Spleen (tissue), 11 donors: ENCODE measurements around the gene LGALS1. TPM values are rescaled to one million over a fixed set of nuclear protein-coding genes. Genes with fewer than 3 reads are reported as not detected.

ENCODE experiments used
- DNase-seq: peaks from one replicate; pipeline ENCODE4 v3.0.0-alpha.2; 2020
- H3K27ac ChIP-seq, 8 donors: fragments of 200-600 bp; sonication (generic) in 7 of 8; 1 replicate in 4 of 8; 2 replicates in 4 of 8; pipeline versions ENCODE4 v1.5.0 to v1.8.0; 2016 to 2021; ENCODE audit warnings: inconsistent platforms in 4 of 8, mild to moderate bottlenecking in 4 of 8, moderate library complexity in 1 of 8
- H3K27me3 ChIP-seq, 7 donors: fragments of 200-600 bp; sonication (generic) in 6 of 7; replicated peaks in 1 of 7; 1 replicate in 4 of 7; 2 replicates in 3 of 7; pipeline versions ENCODE4 v1.5.0 to v1.8.0; 2016 to 2021; ENCODE audit warnings: inconsistent platforms in 3 of 7, mild to moderate bottlenecking in 1 of 7
- H3K36me3 ChIP-seq, 6 donors: fragments of 200-600 bp; sonication (generic) in 5 of 6; 1 replicate in 4 of 6; 2 replicates in 2 of 6; pipeline versions ENCODE4 v1.5.0 to v1.8.0; 2016 to 2021; ENCODE audit warnings: inconsistent platforms in 2 of 6
- H3K4me1 ChIP-seq, 6 donors: fragments of 200-600 bp; sonication (generic) in 5 of 6; 1 replicate in 3 of 6; 2 replicates in 3 of 6; pipeline versions ENCODE4 v1.5.0 to v1.8.0; 2016 to 2021; ENCODE audit warnings: inconsistent platforms in 3 of 6
- H3K4me3 ChIP-seq, 8 donors: fragments of 200-600 bp; sonication (generic) in 7 of 8; 1 replicate in 4 of 8; 2 replicates in 4 of 8; pipeline versions ENCODE4 v1.5.0 to v1.8.0; 2016 to 2021; ENCODE audit warnings: inconsistent platforms in 4 of 8, mild to moderate bottlenecking in 4 of 8, moderate library complexity in 2 of 8
- H3K9me3 ChIP-seq, 8 donors: fragments of 200-600 bp; sonication (generic) in 7 of 8; 1 replicate in 4 of 8; 2 replicates in 4 of 8; pipeline versions ENCODE4 v1.5.0 to v1.8.0; 2016 to 2021; ENCODE audit warnings: inconsistent platforms in 4 of 8
- POLR2A ChIP-seq, 3 donors: fragments of 450-650 bp; IDR thresholded peaks; one replicate each; pipeline ENCODE4 v1.5.1; 2017; ENCODE audit warnings: antibody characterized with exemption in 3 of 3, mild to moderate bottlenecking in 1 of 3
- POLR2AphosphoS5 ChIP-seq, 3 donors: sonication (generic); formaldehyde crosslinking; IDR thresholded peaks; one replicate each; pipeline ENCODE4 v1.5.1; 2017; ENCODE audit warnings: antibody characterized with exemption in 3 of 3
- WGBS, 5 donors: extraction: QIAGEN DNeasy Blood & Tissue Kit in 3 of 5; methylation state at CpG; one replicate each; pipeline versions ENCODE4 v1.1.5 to v1.1.7; 2013 to 2018; 5-methylcytosine and 5-hydroxymethylcytosine counted together
- intact Hi-C: fragments of 100-400 bp; cut with DNase I; formaldehyde crosslinking; loops from one replicate; pipeline ENCODE4 v1.15.0; 2023; ENCODE audit warnings: low total_unique reads
- polyA plus RNA-seq, 3 donors: library from polyadenylated mRNA; stranded (reverse); fragments of 200-250 nt; gene quantifications; one replicate each; pipeline ENCODE4 v1.2.1, GENCODE V29; 2013
- total RNA-seq, 7 donors: library from RNA; depleted of rRNA in 3 of 7; stranded (reverse); fragments of >200 nt in 3 of 7; fragmentation: NEBNext Ultra II Directional in 4 of 7; extraction: Animal tissue kit (Norgen Biotek cat#: 25700) in 4 of 7; gene quantifications; one replicate each; pipeline versions ENCODE4 v1.1.0 to v1.2.1, GENCODE V29; 2016 to 2021
- TF ChIP-seq, protein P1 (sequence below), 11 experiments: fragments of 200-600 bp in 7 of 11; fragments of 450-650 bp in 4 of 11; sonication (generic) in 4 of 11; IDR thresholded peaks in 8 of 11; conservative IDR thresholded peaks in 3 of 11; 1 replicate in 7 of 11; 2 replicates in 4 of 11; pipeline versions ENCODE4 v1.4.0 to v1.8.0; 2016 to 2021; ENCODE audit warnings: antibody characterized with exemption in 11 of 11, inconsistent platforms in 4 of 11, mild to moderate bottlenecking in 1 of 11
- donor health status: healthy with polysubstance abuse.
- donor health status: DM: no; HTN: no; CAD: no; lungs with moderate emphysema.
- donor health status: DM: no; HTN: no; CAD: no.
- donor health status: Bipolar disorder and iron deficiency.
- donor health status: healthy.
- donor health status: DM: no; HTN: no; CAD: no.
- donor health status: DM: yes; HTN: yes; CAD: no.

Gene LGALS1
- total and polyA plus RNA-seq, 10 donors: 158 to 544 (median 394) TPM

DNA sequence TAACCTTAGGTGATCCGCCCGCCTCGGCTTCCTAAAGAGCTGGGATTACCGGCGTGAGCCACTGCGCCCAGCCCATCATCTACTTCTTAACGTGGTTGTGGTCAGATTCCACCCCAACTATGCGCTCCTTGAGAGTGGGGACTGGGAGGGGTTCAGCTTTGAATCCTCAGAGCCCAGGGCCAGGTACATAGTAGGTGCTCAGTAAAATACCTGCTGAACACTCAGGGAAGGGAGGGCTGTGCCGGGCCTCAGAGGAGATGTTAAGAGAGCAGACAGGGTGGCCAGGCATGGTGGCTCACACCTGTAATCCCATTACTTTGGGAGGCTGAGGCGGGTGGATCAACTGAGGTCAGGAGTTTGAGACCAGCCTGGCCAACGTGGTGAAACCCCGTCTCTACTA lies 1.2 kb upstream of the LGALS1 start:
- no peak overlapping the region for H3K4me3 ChIP-seq
- H3K36me3 ChIP-seq: peaks cover 0 to 16% (median 0%) of the 10 kb centered on the region in 6 donors
- H3K27me3 ChIP-seq: no peaks in the 10 kb centered on the region
- 71 to 83% (median 80%) methylated on average over 12 of the region's 12 CpGs for WGBS, 5 donors
- no peaks in the 10 kb centered on the region for H3K9me3 ChIP-seq
- intact Hi-C loops: no loop called here
- H3K4me1 ChIP-seq: peaks cover 28 to 75% (median 63%) of the 10 kb centered on the region in 6 donors
- TF ChIP-seq, protein P1, sequence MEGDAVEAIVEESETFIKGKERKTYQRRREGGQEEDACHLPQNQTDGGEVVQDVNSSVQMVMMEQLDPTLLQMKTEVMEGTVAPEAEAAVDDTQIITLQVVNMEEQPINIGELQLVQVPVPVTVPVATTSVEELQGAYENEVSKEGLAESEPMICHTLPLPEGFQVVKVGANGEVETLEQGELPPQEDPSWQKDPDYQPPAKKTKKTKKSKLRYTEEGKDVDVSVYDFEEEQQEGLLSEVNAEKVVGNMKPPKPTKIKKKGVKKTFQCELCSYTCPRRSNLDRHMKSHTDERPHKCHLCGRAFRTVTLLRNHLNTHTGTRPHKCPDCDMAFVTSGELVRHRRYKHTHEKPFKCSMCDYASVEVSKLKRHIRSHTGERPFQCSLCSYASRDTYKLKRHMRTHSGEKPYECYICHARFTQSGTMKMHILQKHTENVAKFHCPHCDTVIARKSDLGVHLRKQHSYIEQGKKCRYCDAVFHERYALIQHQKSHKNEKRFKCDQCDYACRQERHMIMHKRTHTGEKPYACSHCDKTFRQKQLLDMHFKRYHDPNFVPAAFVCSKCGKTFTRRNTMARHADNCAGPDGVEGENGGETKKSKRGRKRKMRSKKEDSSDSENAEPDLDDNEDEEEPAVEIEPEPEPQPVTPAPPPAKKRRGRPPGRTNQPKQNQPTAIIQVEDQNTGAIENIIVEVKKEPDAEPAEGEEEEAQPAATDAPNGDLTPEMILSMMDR (IDR thresholded peaks at IDR 0.05 in 8 of 11, conservative IDR thresholded peaks at IDR 0.05 in 3 of 11): no peak
- TF ChIP-seq POLR2AphosphoS5 (IDR thresholded peaks at IDR 0.05): no peak
- no peak for TF ChIP-seq POLR2A (IDR thresholded peaks at IDR 0.05)
- DNase-seq: no peak
- H3K27ac ChIP-seq: peak overlapping the region in 7 of 8 donors; percentile 92 to 99 (median 96)

DNA sequence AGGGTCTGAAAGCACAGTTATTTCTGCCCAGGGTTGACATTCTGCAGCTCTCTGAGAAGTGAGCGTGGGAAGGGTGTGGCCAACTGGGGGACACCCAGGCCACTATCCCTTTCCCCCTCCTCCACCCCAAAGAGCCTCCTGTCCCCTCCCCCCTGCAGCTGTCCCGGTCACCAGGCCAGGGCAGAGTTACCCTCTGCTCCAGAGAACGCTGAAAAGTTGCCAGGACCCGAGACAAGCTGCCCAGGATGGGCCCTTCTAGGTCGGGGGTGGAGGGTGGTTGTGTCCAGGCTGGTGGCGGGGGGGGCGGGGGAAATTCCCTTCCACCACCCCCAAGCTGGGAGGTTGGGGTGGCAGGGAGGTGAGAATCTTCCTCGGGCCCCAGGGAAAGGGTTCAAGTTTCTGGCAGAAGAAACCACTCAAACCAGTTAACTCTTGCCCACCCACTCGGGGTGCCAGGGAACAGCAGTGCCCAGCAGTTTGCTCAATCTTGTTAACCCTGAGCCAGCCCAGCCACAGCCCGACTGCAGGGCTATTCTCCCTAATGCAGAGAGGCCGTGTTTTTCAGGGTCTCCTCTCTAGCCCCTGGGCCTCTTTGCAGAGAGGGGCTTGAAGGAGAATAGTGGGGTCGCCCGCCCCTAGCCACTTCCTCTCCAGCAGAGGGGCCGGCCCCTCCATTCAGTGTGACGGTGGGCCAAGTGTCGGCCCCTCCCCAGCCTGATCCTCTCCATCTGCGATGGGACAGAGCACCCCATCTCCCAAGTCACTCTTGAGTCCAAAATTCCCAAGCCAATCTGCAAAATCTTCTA lies 697 bp downstream of the LGALS1 start:
- Histone ChIP-seq H3K9me3 (no peaks in the 10 kb centered on the region), H3K27me3 (no peaks in the 10 kb centered on the region), H3K4me3 (peak overlapping the region; percentile 47 to 87 (median 62)), H3K36me3 (peaks cover 0 to 25% (median 2%) of the 10 kb centered on the region in 6 donors), H3K4me1 (peaks cover 28 to 82% (median 66%) of the 10 kb centered on the region in 6 donors), H3K27ac (peak overlapping the region; percentile 92 to 99 (median 96))
- WGBS, 5 donors: 6 to 18% (median 7%) methylated on average over 10 to 17 of the region's 17 CpGs
- TF ChIP-seq, protein P1 (IDR thresholded peaks at IDR 0.05 in 8 of 11, conservative IDR thresholded peaks at IDR 0.05 in 3 of 11): no peak
- TF ChIP-seq POLR2AphosphoS5 (IDR thresholded peaks at IDR 0.05): no peak
- no peak for TF ChIP-seq POLR2A (IDR thresholded peaks at IDR 0.05)
- DNase-seq: no peak
- intact Hi-C loops: no loop called here

DNA sequence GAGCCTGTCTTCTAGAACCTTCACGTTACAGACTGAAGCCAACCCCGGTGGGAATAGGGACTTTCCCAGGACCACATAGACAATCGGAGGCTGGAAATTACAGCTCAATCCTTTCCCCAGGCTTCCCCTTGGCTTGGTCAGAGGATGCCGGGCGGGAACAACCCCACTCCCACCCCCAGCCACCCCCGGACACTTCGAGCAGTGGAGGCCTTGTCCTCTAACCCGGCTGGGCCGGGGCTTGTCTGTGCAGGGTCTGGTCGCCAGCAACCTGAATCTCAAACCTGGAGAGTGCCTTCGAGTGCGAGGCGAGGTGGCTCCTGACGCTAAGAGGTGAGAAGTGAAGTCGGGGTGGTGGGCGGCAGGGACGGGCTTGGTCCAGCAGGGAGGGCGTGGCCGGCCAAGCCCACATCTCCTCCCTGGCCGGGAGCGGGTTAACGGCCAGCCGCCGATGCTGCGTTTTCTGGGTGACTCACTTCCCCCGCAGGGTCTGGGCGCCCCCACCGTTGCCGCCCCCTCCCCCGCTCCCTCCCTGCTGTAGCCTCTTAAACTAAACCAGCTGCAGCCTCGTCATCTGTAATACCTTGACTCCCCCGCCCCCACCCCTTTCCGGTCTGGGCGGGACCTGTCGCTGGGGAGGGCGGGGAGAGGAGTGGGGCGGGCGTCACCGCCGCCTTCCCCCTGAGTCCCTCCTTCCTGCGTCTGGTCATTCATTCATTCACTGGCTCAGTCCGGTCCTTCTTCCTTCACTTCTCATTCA lies 1.5 kb downstream of the LGALS1 start:
- Histone ChIP-seq H3K27ac (peak overlapping the region; percentile 92 to 99 (median 96)), H3K9me3 (no peaks in the 10 kb centered on the region), H3K4me3 (peak overlapping the region; percentile 47 to 87 (median 62)), H3K27me3 (no peaks in the 10 kb centered on the region), H3K4me1 (peaks cover 33 to 86% (median 72%) of the 10 kb centered on the region in 6 donors), H3K36me3 (peaks cover 0 to 25% (median 2%) of the 10 kb centered on the region in 6 donors)
- 0 to 1% (median 0%) methylated on average over 19 to 42 of the region's 42 CpGs for WGBS, 5 donors
- DNase-seq: peak; percentile 97
- TF ChIP-seq, protein P1 (IDR thresholded peaks at IDR 0.05 in 8 of 11, conservative IDR thresholded peaks at IDR 0.05 in 3 of 11): peak in 1 of 11 experiments; percentile 31
- TF ChIP-seq POLR2AphosphoS5 (IDR thresholded peaks at IDR 0.05): peak; percentile 88 to 90 (median 89)
- TF ChIP-seq POLR2A (IDR thresholded peaks at IDR 0.05): peak in 1 of 3 donors; percentile 41
- intact Hi-C loops: no loop called here
